ENCODE results near the gene SHROOM4.

SHROOM4 gene

GRCh38 chrX:50712777-50713176, 101.2 kb downstream of the SHROOM4 start:
- H3K27ac ChIP-seq = no peak overlapping the region
- TF ChIP-seq CTCF (IDR thresholded peaks at IDR 0.05; ENCODE audit: low read depth, low read length, missing control alignments) = no peak
- no peak overlapping the region for H3K4me3 ChIP-seq (ENCODE audit: low read depth, low read length)
- no peaks in the 10 kb centered on the region for H3K27me3 ChIP-seq (replicated peaks)
- H3K36me3 ChIP-seq (replicated peaks) = no peaks in the 10 kb centered on the region
- DNase-seq = no peak
- in situ Hi-C loops (cut with HindIII; ENCODE audit: low pct_ligation_motif_present, low sequenced_read_pairs) = no loop called here

- Histone ChIP-seq H3K27me3 (replicated peaks) (no peaks in the 10 kb centered on the region), H3K36me3 (replicated peaks) (no peaks in the 10 kb centered on the region), H3K27ac (no peak overlapping the region), H3K4me3 (ENCODE audit: low read depth, low read length) (no peak overlapping the region)
- in situ Hi-C loops (cut with HindIII; ENCODE audit: low pct_ligation_motif_present, low sequenced_read_pairs) = no loop called here
- TF ChIP-seq CTCF (IDR thresholded peaks at IDR 0.05; ENCODE audit: low read depth, low read length, missing control alignments) = no peak
- no peak for DNase-seq
Measured at GRCh38 chrX:50711907-50712306, 102.1 kb downstream of the SHROOM4 start.

GRCh38 chrX:50707955-50708699, 105.9 kb downstream of the SHROOM4 start:
- Histone ChIP-seq H3K27ac (no peak overlapping the region), H3K36me3 (replicated peaks) (no peaks in the 10 kb centered on the region), H3K27me3 (replicated peaks) (no peaks in the 10 kb centered on the region), H3K4me3 (ENCODE audit: low read depth, low read length) (no peak overlapping the region)
- TF ChIP-seq CTCF (IDR thresholded peaks at IDR 0.05; ENCODE audit: low read depth, low read length, missing control alignments) = no peak
- DNase-seq = no peak
- in situ Hi-C loops (cut with HindIII; ENCODE audit: low pct_ligation_motif_present, low sequenced_read_pairs) = no loop called here

- DNase-seq = no peak
- no peak overlapping the region for H3K4me3 ChIP-seq (ENCODE audit: low read depth, low read length)
- no peaks in the 10 kb centered on the region for H3K27me3 ChIP-seq (replicated peaks)
- H3K27ac ChIP-seq = no peak overlapping the region
- in situ Hi-C loops (cut with HindIII; ENCODE audit: low pct_ligation_motif_present, low sequenced_read_pairs) = no loop called here
- no peaks in the 10 kb centered on the region for H3K36me3 ChIP-seq (replicated peaks)
- no peak for TF ChIP-seq CTCF (IDR thresholded peaks at IDR 0.05; ENCODE audit: low read depth, low read length, missing control alignments)
Measured at GRCh38 chrX:50707405-50707804, 106.6 kb downstream of the SHROOM4 start.

- in situ Hi-C loops (cut with HindIII; ENCODE audit: low pct_ligation_motif_present, low sequenced_read_pairs) = no loop called here
- H3K27me3 ChIP-seq (replicated peaks) = no peaks in the 10 kb centered on the region
- TF ChIP-seq CTCF (IDR thresholded peaks at IDR 0.05; ENCODE audit: low read depth, low read length, missing control alignments) = no peak
- no peak overlapping the region for H3K27ac ChIP-seq
- H3K4me3 ChIP-seq (ENCODE audit: low read depth, low read length) = no peak overlapping the region
- no peaks in the 10 kb centered on the region for H3K36me3 ChIP-seq (replicated peaks)
- no peak for DNase-seq
Measured at GRCh38 chrX:50705042-50705441, 109.0 kb downstream of the SHROOM4 start.

- Histone ChIP-seq H3K4me3 (ENCODE audit: low read depth, low read length) (no peak overlapping the region), H3K36me3 (replicated peaks) (no peaks in the 10 kb centered on the region), H3K27ac (no peak overlapping the region), H3K27me3 (replicated peaks) (no peaks in the 10 kb centered on the region)
- in situ Hi-C loops (cut with HindIII; ENCODE audit: low pct_ligation_motif_present, low sequenced_read_pairs) = no loop called here
- no peak for DNase-seq
- no peak for TF ChIP-seq CTCF (IDR thresholded peaks at IDR 0.05; ENCODE audit: low read depth, low read length, missing control alignments)
Measured at GRCh38 chrX:50704360-50704759, 109.6 kb downstream of the SHROOM4 start.
